GM21786 (cell line): Measurements from ENCODE around the gene ACOX1.

Experiments
- ATAC-seq: cut with Tn5 transposase; IDR thresholded peaks from one replicate; pipeline ENCODE4 v1.9.1; 2021; ENCODE audit not compliant: unreplicated experiment

ACOX1 gene

GRCh38 chr17:75910699-75911098, 68.3 kb downstream of the ACOX1 start:
- ATAC-seq = no peak

DNA sequence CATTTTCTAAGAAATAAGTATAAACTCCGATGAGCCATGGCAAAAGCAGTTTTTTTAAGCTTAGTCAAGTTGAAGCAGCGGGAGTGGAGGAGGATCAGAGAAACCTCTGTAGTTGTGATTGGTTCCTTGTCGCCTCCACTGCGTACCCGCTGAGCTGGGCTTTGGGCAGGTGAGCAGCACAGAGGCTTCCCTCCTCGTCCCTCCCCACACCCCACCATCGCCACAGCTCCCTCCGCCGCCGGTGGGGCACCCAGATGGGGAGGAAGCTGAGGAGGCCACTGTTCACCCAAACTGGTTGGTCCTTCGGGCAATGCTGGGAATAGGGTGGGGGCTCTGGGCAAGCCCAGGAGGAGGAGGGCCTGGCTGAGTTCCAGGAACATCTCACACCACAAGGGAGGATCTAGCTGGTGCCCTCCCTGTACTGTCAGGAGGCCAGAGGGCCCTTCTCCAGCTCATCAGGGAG, 69.1 kb downstream of the ACOX1 start:
- ATAC-seq = no peak

DNA sequence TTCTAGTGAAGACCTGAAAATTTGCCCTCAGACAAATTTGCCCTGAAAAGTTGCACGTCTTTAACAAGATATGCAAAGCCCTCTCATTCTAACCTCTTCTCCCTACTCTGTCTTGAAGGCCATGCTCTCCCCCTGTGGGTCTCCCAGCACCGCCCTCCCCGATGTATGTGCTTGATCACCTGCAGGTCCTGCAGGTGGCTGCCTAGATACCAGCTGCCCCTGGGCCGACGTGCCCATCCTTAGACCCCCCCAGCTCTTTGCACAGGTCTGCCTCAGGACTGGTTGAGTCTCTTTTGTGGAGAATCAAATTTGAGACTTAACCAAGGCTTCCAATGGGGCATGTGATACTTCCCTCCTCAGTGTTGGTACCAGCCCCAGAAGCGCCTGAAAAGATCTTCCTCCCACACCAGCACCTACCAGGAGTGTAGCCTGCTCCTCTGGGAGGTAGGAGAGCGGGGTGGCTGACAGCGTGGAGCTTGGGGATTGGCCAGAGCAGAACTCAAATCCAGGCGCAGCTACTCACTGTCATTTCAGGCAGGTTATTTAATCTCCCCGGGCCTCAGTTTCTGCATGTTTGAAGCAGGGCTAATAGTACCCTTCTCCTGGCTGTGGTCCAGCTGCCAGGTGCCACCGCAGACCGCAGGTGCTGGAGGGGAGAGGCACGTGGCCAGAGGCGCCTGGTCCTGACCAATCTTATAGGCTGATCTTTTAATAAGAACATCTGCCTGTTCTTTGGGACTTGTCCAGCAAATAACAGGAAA, 69.7 kb downstream of the ACOX1 start:
- ATAC-seq = no peak

DNA sequence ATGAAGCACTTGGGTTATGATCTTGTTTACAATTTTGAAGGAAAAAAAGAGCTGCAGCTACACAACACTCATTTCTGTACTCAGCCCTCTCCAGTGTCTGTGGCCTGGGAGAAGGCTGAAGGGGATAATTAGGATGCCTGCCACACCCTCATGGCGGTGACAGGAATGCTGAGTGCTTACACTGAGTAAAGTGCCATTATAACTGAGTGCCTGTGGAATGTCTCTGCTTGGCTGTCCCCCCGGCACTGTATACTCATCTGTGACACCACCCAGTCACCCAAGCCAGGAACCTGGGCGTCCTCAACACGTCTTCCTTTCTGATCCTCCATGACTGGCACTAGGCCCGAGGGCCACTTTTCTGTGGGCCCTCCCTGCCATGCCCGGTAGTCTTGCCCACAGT, 70.8 kb downstream of the ACOX1 start:
- no peak for ATAC-seq

GRCh38 chr17:75906143-75906884, 72.7 kb downstream of the ACOX1 start:
- ATAC-seq = no peak

GRCh38 chr17:75904749-75905521, 74.0 kb downstream of the ACOX1 start, which contains the start of gene MRPL38:
TSS of gene MRPL38 (minus strand) at chr17:75904884. CDS start at chr17:75904875, 9 bp downstream.
- ATAC-seq = peak; percentile 95

DNA sequence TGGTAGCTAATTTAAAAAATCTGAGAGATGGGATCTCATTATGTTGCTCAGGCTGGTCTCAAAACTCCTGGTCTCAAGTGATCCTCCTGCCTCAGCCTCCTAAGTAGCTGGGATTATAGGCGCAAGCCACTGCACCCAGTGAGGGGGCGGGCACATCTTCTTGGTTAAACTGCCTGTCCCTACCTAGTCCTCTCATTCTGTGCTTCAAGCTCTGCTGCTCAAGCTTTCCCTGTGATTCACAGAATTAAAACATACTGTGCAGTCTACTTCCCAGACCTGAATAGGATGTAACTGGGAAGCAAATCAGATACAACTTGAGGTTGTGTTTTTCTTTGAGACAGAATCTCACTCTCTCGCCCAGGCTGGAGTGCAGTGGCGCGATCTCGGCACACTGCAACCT, 76.6 kb downstream of the ACOX1 start:
- no peak for ATAC-seq

DNA sequence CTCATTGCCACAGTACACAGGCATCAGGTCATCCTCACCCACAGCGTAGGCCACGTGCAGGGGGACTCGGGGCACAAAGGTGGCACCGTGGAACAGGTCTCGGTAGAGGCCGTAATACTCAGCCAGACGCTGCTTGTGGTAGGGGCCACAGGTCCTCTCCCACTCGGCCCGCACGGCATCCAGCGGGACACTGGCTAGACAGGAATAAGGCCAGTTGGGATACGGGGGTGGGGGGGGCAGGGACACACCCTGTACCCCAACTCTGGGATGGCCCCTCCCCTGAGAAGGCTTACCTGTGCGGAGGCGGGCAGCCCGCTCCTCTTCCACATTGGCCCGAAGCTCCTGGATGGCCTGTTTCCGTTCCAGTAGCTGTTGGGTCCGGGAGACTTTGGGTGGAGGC, 77.2 kb downstream of the ACOX1 start:
- no peak for ATAC-seq

GRCh38 chr17:75900691-75901533, 78.1 kb downstream of the ACOX1 start:
- ATAC-seq = no peak

DNA sequence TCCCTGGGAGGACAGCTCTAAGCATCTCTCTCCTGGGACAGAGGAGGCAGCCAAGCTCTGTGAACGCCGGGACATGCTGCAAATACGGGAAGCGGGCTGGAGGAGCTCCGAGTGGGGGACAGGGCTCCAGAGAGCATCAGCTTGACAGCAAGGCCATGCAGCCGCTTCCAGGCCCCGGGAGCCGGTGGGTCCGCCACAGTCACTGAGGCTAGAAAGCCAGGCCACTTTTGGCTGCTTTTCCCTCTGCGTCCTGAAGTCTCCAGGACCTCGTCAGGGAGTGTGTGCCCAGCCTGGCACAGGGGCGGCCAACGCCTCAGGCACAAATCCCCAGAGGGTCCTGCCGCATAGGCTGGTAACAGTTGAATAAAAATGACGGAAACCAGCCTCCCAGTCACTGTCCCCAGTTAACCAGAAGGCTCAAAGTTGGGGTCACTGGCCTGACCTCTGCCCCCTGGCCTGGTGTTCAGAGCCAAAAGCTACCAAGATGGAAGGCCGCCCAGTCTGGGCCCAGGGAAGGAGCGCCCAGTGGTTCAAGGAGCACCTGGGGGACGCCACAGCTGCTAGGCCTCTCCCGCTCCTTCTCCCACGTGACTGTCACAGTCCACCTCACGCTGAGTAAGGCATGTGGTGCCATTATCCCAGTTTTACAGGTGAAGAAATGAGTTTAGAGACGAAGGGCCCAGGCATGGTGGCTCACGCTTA, 79.0 kb downstream of the ACOX1 start:
- ATAC-seq = no peak

- ATAC-seq = no peak
These were observed 79.6 kb downstream of the ACOX1 start for GRCh38 chr17:75899353-75899752.

GRCh38 chr17:75898791-75899190, 80.2 kb downstream of the ACOX1 start:
- no peak for ATAC-seq

DNA sequence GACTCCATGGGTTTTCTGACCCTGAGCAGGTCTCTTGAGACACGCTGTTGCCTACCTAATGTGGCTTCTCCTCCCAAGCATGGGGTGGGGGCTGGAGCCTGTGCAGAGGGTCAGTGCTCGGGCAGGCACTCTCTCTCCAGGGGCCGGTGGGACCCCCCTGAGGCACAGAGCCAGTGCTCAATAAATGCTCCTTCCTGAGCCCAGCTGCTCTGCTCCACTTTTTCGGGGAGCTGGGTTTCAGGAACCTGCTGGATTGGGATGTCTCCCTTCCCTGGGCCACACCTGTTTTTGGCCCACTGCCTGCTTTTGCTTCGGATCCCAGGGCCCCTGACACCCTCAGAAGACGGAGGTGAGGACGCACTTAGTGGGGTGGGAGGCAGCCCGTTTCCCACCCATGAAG, 80.9 kb downstream of the ACOX1 start:
- no peak for ATAC-seq

DNA sequence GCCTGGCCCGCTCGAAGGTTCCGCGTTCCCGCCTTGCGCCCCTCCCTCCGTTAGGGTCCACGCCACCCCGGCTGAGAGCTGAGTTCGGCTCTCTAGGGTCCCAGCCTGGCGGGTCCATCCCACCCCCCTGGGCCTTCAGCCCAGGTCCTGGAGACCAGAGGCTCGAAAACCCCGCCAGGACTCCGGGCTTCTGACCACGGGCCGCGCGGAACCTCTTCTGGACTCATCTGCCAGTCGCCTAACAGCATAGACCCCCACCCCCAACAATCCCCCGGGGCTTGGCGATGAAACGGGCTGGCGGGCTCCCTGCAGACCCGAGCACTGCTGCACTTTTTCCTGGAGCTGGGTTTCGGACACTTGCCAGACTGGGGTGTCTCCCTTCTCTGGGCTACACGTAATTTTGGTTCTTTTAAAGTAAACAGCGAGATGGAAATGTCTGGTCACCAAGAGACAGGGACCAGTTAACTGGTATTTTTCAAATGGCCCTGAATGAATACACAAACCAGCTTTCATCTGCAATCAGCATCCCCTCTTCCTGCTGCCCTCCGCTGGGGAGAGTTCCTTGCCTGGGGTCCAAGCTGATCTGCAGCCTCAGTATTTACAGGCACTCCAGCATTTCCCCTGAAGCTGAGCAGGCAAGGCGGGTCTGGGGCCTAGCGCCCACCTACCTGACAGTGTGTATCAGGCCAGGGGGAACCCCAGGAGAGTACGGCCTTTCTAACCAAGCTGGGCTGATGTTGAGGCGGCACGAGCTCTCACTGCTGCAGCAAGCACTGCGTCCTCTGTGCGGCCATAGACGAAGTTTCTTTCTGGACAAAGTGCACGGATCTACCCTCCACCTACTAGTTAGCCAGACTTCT, 81.6 kb downstream of the ACOX1 start:
- peak; percentile 8 for ATAC-seq

DNA sequence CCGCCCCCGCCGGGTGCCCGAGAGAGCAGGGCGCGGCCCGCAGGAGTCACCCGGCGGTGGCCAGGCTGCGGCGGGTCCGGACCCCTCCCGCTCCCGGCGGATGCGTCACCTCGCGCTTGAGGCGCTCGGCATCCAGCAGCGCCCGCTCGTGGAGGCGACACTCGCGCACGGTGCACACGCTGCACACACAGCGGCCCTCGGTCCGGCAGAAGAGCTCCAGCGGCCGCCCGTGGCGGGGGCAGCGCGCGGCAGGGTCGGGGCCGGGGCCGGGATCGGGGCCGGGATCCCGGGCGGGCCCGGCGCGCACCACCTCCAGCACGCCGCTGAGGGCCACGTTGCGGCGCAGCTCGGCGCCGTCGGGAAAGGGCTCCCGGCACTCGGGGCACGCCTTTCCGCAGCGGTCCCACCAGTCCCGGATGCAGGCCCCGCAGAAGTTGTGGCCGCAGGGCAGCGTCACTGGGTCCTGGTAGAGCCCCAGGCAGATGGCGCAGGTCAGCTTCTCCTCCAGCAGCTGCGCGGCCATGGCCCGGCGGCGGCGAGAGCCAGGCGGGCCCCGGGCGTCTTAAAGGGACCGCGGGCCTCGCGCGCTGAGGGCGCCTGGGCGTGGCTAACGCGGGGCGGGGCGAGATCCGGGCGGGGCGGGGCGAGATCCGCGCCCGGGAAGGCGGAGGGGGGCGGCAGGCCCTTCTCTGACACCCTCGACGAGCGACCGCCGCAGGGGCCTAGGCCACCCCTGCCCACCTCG, 82.4 kb downstream of the ACOX1 start, which contains the start of gene TRIM65:
TSS of gene TRIM65 (minus strand) at position 537 of the 745 bp plus-strand sequence. CDS start at position 523, 14 bp downstream.
- peak; percentile 50 for ATAC-seq

DNA sequence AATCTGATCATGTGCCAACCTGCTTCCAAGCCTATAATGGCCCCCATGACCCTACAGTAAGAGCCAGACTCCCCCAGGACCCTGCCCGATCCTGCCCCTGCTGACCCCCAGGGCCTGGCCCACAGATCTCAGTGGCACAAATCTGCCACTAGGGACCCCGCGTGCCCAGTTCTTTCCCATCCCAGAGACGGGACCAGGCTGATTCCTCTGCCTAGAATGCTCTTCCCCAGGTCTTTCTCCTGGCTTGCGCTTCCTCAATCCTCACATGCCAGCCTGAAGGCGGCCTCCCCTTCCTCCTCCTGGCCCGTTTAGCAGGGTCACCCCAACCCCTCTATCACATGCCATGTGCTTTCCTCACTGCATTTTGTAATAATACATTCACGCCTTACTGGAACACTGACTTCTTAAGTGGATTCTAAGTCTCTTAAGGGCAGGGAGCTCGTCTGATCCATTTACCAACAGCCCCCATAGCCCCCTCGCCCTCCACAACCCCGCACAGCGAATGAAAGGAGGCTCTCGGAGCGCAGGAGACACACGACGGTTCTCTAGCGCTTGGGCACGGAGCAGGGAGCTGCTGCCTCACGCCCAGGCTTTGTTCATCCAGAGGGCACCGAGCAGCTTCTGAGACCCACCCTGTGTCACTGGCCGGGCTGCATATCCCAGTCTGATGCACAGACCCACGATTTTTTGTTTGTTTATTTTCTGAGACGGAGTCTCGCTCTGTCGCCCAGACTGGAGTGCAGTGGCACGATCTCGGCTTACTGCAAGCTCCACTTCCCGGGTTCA, 83.4 kb downstream of the ACOX1 start:
- ATAC-seq = no peak

DNA sequence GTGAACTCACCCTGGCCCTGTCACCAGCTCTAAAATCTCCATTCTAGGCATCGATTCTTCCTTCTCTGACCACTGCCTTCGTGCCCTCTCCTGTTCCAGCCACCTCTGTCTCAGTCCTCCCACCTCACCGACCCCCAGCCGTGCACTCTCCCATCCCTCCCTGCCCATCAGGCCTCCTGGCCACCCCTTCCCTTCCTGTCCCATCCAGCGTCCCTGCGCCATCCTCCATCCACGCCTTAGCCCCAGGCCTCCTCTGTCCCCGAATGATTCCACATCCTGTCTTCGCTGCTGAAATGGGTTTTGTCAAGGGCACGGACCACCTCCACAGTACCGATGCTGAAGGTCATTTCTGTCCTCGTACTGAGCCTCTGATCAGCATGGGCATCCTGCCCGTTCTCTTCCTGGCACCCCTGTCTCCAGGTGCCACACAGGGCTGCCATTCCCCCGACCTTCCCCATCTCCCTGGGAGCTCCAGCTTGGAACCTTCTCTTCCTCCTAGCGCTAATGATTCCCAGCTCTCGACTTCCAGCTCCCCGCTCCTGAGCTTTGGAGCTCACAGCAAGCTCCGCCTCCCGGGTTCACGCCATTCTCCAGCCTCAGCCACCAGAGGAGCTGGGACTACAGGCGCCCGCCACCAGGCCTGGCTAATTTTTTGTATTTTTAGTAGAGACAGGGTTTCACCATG, 84.8 kb downstream of the ACOX1 start:
- no peak for ATAC-seq
